ENCODE data around the gene CTAGE1.
"Not testable (repeated sequence)": the region's sequence is repeated elsewhere in the genome, so short reads cannot be mapped to it uniquely, and the experiment has no call there.

The CTAGE1 gene

GRCh38 chr18:22417496-22418188 lies at the start of gene CTAGE1:
Gene CTAGE1 (minus strand): TSS chr18:22417915. CDS start chr18:22417811, 104 bp downstream.
- DNase-seq (ENCODE audit: low spot score), result no peak

GRCh38 chr18:22466608-22467395 lies 49.1 kb upstream of the CTAGE1 start:
- DNase-seq (ENCODE audit: low spot score), result peak; percentile 47

GRCh38 chr18:22465859-22466457 lies 48.2 kb upstream of the CTAGE1 start:
- peak; percentile 82 for DNase-seq (ENCODE audit: low spot score)

- no peak for DNase-seq (ENCODE audit: low spot score)
These were observed 45.4 kb upstream of the CTAGE1 start for GRCh38 chr18:22463076-22463475.

GRCh38 chr18:22459491-22459890 lies 41.8 kb upstream of the CTAGE1 start:
- no peak for DNase-seq (ENCODE audit: low spot score)

GRCh38 chr18:22457524-22457923 lies 39.8 kb upstream of the CTAGE1 start:
- DNase-seq (ENCODE audit: low spot score), result no peak

- DNase-seq (ENCODE audit: low spot score), result no peak
These were observed 38.8 kb upstream of the CTAGE1 start for GRCh38 chr18:22456547-22456946.

GRCh38 chr18:22456116-22456480 lies 38.4 kb upstream of the CTAGE1 start:
- DNase-seq (ENCODE audit: low spot score), result no peak

GRCh38 chr18:22455425-22456115 lies 37.9 kb upstream of the CTAGE1 start:
- DNase-seq (ENCODE audit: low spot score), result no peak

GRCh38 chr18:22453315-22453714 lies 35.6 kb upstream of the CTAGE1 start:
- DNase-seq (ENCODE audit: low spot score), result no peak

- DNase-seq (ENCODE audit: low spot score), result no peak
These were observed 34.5 kb upstream of the CTAGE1 start for GRCh38 chr18:22452226-22452668.

GRCh38 chr18:22451796-22452195 lies 34.1 kb upstream of the CTAGE1 start:
- no peak for DNase-seq (ENCODE audit: low spot score)

- DNase-seq (ENCODE audit: low spot score), result not testable (repeated sequence)
These were observed 33.1 kb upstream of the CTAGE1 start for GRCh38 chr18:22450766-22451165.

GRCh38 chr18:22450318-22450717 lies 32.6 kb upstream of the CTAGE1 start:
- DNase-seq (ENCODE audit: low spot score), result not testable (repeated sequence)

GRCh38 chr18:22449753-22450152 lies 32.0 kb upstream of the CTAGE1 start:
- DNase-seq (ENCODE audit: low spot score), result not testable (repeated sequence)

GRCh38 chr18:22448238-22448637 lies 30.5 kb upstream of the CTAGE1 start:
- DNase-seq (ENCODE audit: low spot score), result no peak

GRCh38 chr18:22447792-22448191 lies 30.1 kb upstream of the CTAGE1 start:
- no peak for DNase-seq (ENCODE audit: low spot score)

- no peak for DNase-seq (ENCODE audit: low spot score)
These were observed 29.2 kb upstream of the CTAGE1 start for GRCh38 chr18:22446911-22447310.

- DNase-seq (ENCODE audit: low spot score), result no peak
These were observed 28.6 kb upstream of the CTAGE1 start for GRCh38 chr18:22446325-22446724.

GRCh38 chr18:22441638-22442037 lies 23.9 kb upstream of the CTAGE1 start:
- DNase-seq (ENCODE audit: low spot score), result no peak

GRCh38 chr18:22439447-22439846 lies 21.7 kb upstream of the CTAGE1 start:
- DNase-seq (ENCODE audit: low spot score), result peak; percentile 18

- DNase-seq (ENCODE audit: low spot score), result no peak
These were observed 18.4 kb upstream of the CTAGE1 start for GRCh38 chr18:22436136-22436535.

Measured in hepatic stellate cell (primary cell).